ENCODE measurements around the gene MOB3B. TPM values are rescaled to one million over a fixed set of nuclear protein-coding genes. Genes with fewer than 3 reads are reported as not detected.

MOB3B gene
- total RNA-seq, 1 donor from 2014 or later: 0.07 TPM

GRCh38 chr9:27541740-27542139, 12.1 kb upstream of the MOB3B start:
- DNase-seq (ENCODE audit: low read depth, low spot score): no peak

- DNase-seq (ENCODE audit: low read depth, low spot score): no peak
Observed at GRCh38 chr9:27540502-27540901, 10.9 kb upstream of the MOB3B start.

- no peak for DNase-seq (ENCODE audit: low read depth, low spot score)
Observed at GRCh38 chr9:27539479-27540441, 10.1 kb upstream of the MOB3B start.

- DNase-seq (ENCODE audit: low read depth, low spot score): no peak
Observed at GRCh38 chr9:27538647-27539046, 9.0 kb upstream of the MOB3B start.

GRCh38 chr9:27537756-27538155, 8.1 kb upstream of the MOB3B start:
- DNase-seq (ENCODE audit: low read depth, low spot score): no peak

GRCh38 chr9:27537027-27537435, 7.4 kb upstream of the MOB3B start:
- no peak for DNase-seq (ENCODE audit: low read depth, low spot score)

GRCh38 chr9:27536168-27536567, 6.6 kb upstream of the MOB3B start:
- no peak for DNase-seq (ENCODE audit: low read depth, low spot score)

GRCh38 chr9:27535701-27536118, 6.1 kb upstream of the MOB3B start:
- no peak for DNase-seq (ENCODE audit: low read depth, low spot score)

GRCh38 chr9:27534658-27535209, 5.1 kb upstream of the MOB3B start:
- DNase-seq (ENCODE audit: low read depth, low spot score): no peak

- DNase-seq (ENCODE audit: low read depth, low spot score): no peak
Observed at GRCh38 chr9:27534131-27534530, 4.5 kb upstream of the MOB3B start.

- no peak for DNase-seq (ENCODE audit: low read depth, low spot score)
Observed at GRCh38 chr9:27533311-27533710, 3.7 kb upstream of the MOB3B start.

GRCh38 chr9:27532046-27532445, 2.4 kb upstream of the MOB3B start:
- no peak for DNase-seq (ENCODE audit: low read depth, low spot score)

GRCh38 chr9:27530915-27531755, 1.5 kb upstream of the MOB3B start:
- DNase-seq (ENCODE audit: low read depth, low spot score): no peak

- no peak for DNase-seq (ENCODE audit: low read depth, low spot score)
Observed at GRCh38 chr9:27528886-27529315, 713 bp downstream of the MOB3B start.

- no peak for DNase-seq (ENCODE audit: low read depth, low spot score)
Observed at GRCh38 chr9:27528076-27528885, 1.3 kb downstream of the MOB3B start.

GRCh38 chr9:27527702-27528075, 1.9 kb downstream of the MOB3B start:
- no peak for DNase-seq (ENCODE audit: low read depth, low spot score)

GRCh38 chr9:27524236-27524635, 5.4 kb downstream of the MOB3B start, which contains the start of gene IFNK:
TSS of gene IFNK (plus strand) at chr9:27524290. CDS start at chr9:27524337, 47 bp downstream.
- DNase-seq (ENCODE audit: low read depth, low spot score): no peak

- DNase-seq (ENCODE audit: low read depth, low spot score): no peak
Observed at GRCh38 chr9:27523141-27523540, 6.5 kb downstream of the MOB3B start.

- DNase-seq (ENCODE audit: low read depth, low spot score): no peak
Observed at GRCh38 chr9:27520986-27521385, 8.6 kb downstream of the MOB3B start.

- DNase-seq (ENCODE audit: low read depth, low spot score): no peak
Observed at GRCh38 chr9:27519466-27520465, 9.8 kb downstream of the MOB3B start.
